Brain microvascular endothelial cell (primary cell): Measurements from ENCODE around the gene TPMT.

Experiments used
- DNase-seq: peaks from one replicate; pipeline ENCODE4 v3.0.0-alpha.2; 2020
- H3K27ac ChIP-seq: fragments of 250-450 bp; sonication (Bioruptor Pico); 2 replicates; pipeline ENCODE4 v1.5.1; 2020; ENCODE audit warnings: mild to moderate bottlenecking, moderate library complexity
- H3K27me3 ChIP-seq: fragments of 250-450 bp; sonication (Bioruptor Pico); replicated peaks from 2 replicates; pipeline ENCODE4 v1.5.1; 2020; ENCODE audit warnings: mild to moderate bottlenecking
- H3K36me3 ChIP-seq: fragments of 250-450 bp; sonication (Bioruptor Pico); replicated peaks from 2 replicates; pipeline ENCODE4 v1.5.1; 2020; ENCODE audit warnings: mild to moderate bottlenecking
- H3K4me3 ChIP-seq: 2 replicates; pipeline ENCODE4 v1.5.1; 2011; ENCODE audit warnings: low read depth, mild to moderate bottlenecking, control low read depth, low read length, moderate library complexity
- CTCF ChIP-seq: IDR thresholded peaks from 2 replicates; pipeline ENCODE4 v1.5.1; 2011; ENCODE audit warnings: low read depth, mild to moderate bottlenecking, moderate library complexity, low read length, control low read depth, inconsistent platforms; ENCODE audit errors: missing control alignments
- in situ Hi-C: cut with HindIII; loops from 2 replicates; pipeline ENCODE4 v1.10.0; 2017; ENCODE audit warnings: low sequenced_read_pairs, low pct_ligation_motif_present

The TPMT gene

GRCh38 chr6:18087396-18088165 lies 67.3 kb downstream of the TPMT start:
- no peak overlapping the region for H3K27ac ChIP-seq
- no peak for DNase-seq
- in situ Hi-C loops: no loop called here
- no peaks in the 10 kb centered on the region for H3K36me3 ChIP-seq
- TF ChIP-seq CTCF: no peak
- H3K4me3 ChIP-seq: no peak overlapping the region
- H3K27me3 ChIP-seq: no peaks in the 10 kb centered on the region

- Histone ChIP-seq H3K27ac (no peak overlapping the region), H3K27me3 (no peaks in the 10 kb centered on the region), H3K36me3 (no peaks in the 10 kb centered on the region), H3K4me3 (no peak overlapping the region)
- TF ChIP-seq CTCF: no peak
- in situ Hi-C loops: no loop called here
- DNase-seq: peak; percentile 73
Observed at GRCh38 chr6:18081025-18081668, 73.7 kb downstream of the TPMT start.

GRCh38 chr6:18080544-18080943 lies 74.3 kb downstream of the TPMT start:
- no peak for TF ChIP-seq CTCF
- H3K4me3 ChIP-seq: no peak overlapping the region
- in situ Hi-C loops: no loop called here

GRCh38 chr6:18078866-18079265 lies 76.0 kb downstream of the TPMT start:
- H3K36me3 ChIP-seq: no peaks in the 10 kb centered on the region
- no peak for TF ChIP-seq CTCF
- H3K4me3 ChIP-seq: no peak overlapping the region
- no peak for DNase-seq
- in situ Hi-C loops: no loop called here
- H3K27ac ChIP-seq: no peak overlapping the region
- no peaks in the 10 kb centered on the region for H3K27me3 ChIP-seq

More at GRCh38 chr6:18080544-18080943, 74.3 kb downstream of the TPMT start:
- H3K27ac ChIP-seq: no peak overlapping the region
- no peak for DNase-seq
- no peaks in the 10 kb centered on the region for H3K27me3 ChIP-seq
- H3K36me3 ChIP-seq: no peaks in the 10 kb centered on the region
